Caco-2 (cell line): ENCODE measurements around the gene CYTIP. TPM values are rescaled to one million over a fixed set of nuclear protein-coding genes. Genes with fewer than 3 reads are reported as not detected.

ENCODE experiments used
- BruUV-seq: library from RNA; stranded (reverse); fragments of 400-500 nt; replicated peaks from 2 replicates; lab custom pipeline; 2021; lab: Mats Ljungman, UMichigan
- CTCF ChIA-PET: fragments of 300-600 bp; sonication (Branson Sonifier 250); formaldehyde crosslinking; loops from one replicate; lab custom pipeline; 2022; ENCODE audit warnings: antibody characterized with exemption; lab: Charles Lee
- POLR2A ChIA-PET: fragments of 300-600 bp; sonication (Branson Sonifier 250); formaldehyde crosslinking; loops from one replicate; lab custom pipeline; 2022; ENCODE audit warnings: antibody characterized with exemption; lab: Charles Lee
- DNase-seq, 2 experiments: peaks; one replicate each; pipeline versions ENCODE4 v3.0.0 to v3.0.0-alpha.2; 2020 to 2022
- H3K27me3 ChIP-seq: replicated peaks from 2 replicates; pipeline ENCODE4 v1.6.0; 2011; ENCODE audit warnings: low read length; ENCODE audit not compliant: control insufficient read depth, insufficient read depth
- H3K36me3 ChIP-seq: 2 replicates; pipeline ENCODE4 v1.5.1; 2011; ENCODE audit warnings: low read length; ENCODE audit not compliant: control insufficient read depth, insufficient read depth
- H3K4me1 ChIP-seq: fragments of 250-450 bp; sonication (Bioruptor Pico); 2 replicates; pipeline ENCODE4 v1.5.1; 2020; ENCODE audit warnings: mild to moderate bottlenecking
- H3K4me3 ChIP-seq: 2 replicates; pipeline ENCODE4 v1.5.1; 2011; ENCODE audit warnings: low read depth, mild to moderate bottlenecking, control low read depth, low read length
- H3K9me3 ChIP-seq: fragments of 250-450 bp; sonication (Bioruptor Pico); 2 replicates; pipeline ENCODE4 v1.5.1; 2020; ENCODE audit warnings: mild to moderate bottlenecking, moderate library complexity
- H3K27ac Mint-ChIP-seq: one replicate; pipeline ENCODE4 v1.8.0; 2022; ENCODE audit warnings: mixed read lengths; ENCODE audit not compliant: unreplicated experiment
- H3K27me3 Mint-ChIP-seq: one replicate; pipeline ENCODE4 v1.8.0; 2022; ENCODE audit warnings: mixed read lengths; ENCODE audit not compliant: insufficient read depth, unreplicated experiment
- H3K36me3 Mint-ChIP-seq: one replicate; pipeline ENCODE4 v1.8.0; 2022; ENCODE audit warnings: mild to moderate bottlenecking, mixed read lengths; ENCODE audit not compliant: insufficient read depth, unreplicated experiment
- H3K4me1 Mint-ChIP-seq: one replicate; pipeline ENCODE4 v1.8.0; 2022; ENCODE audit warnings: low read depth, mixed read lengths; ENCODE audit not compliant: unreplicated experiment
- H3K4me3 Mint-ChIP-seq: one replicate; pipeline ENCODE4 v1.8.0; 2022; ENCODE audit warnings: mild to moderate bottlenecking, moderate library complexity, mixed read lengths; ENCODE audit not compliant: unreplicated experiment
- H3K9me3 Mint-ChIP-seq: one replicate; pipeline ENCODE4 v1.8.0; 2022; ENCODE audit warnings: mixed read lengths; ENCODE audit not compliant: unreplicated experiment
- intact Hi-C: fragments of 100-400 bp; cut with micrococcal nuclease; formaldehyde crosslinking; loops from one replicate; pipeline ENCODE4 v1.10.0; 2022; ENCODE audit not compliant: unreplicated experiment
- total RNA-seq: library from RNA; stranded (reverse); gene quantifications from 2 replicates; pipeline ENCODE4 v1.2.3, GENCODE V29; 2022
- TF ChIP-seq, protein P1 (sequence below), 2 experiments: fragments of 200-600 bp in 1 of 2; IDR thresholded peaks; 1 replicate in 1 of 2; 2 replicates in 1 of 2; pipeline versions ENCODE4 v1.5.1 to v1.8.0; 2011 to 2022; ENCODE audit warnings: antibody characterized with exemption in 1 of 2, control low read depth in 1 of 2, inconsistent platforms in 1 of 2, low read depth in 1 of 2, low read length in 1 of 2, mild to moderate bottlenecking in 1 of 2, moderate library complexity in 1 of 2; ENCODE audit not compliant: insufficient read depth in 1 of 2, severe bottlenecking in 1 of 2, unreplicated experiment in 1 of 2

CYTIP gene
- total RNA-seq, 1 experiment from 2014 or later = 1.1 TPM

DNA sequence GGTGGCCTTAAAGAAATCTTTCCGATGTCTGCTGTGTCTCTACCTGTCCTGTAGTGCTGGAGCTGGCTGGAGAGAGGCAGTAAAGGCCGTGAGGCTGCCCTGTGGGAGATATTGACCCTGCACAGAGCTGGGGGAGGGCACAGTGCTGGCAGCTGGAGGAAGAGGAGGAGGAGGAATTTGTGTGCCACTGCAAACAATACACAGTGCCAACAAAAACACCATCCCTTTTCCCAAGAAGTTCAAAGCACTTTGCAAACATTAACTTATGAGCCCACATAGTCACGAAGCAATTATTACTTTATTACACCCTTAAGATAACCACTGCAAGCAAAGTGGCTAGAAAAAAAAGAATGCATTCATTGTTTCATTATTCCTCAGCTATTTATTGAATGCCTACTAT is 45.0 kb upstream of the CYTIP start:
- no peaks in the 10 kb centered on the region for H3K27me3 Mint-ChIP-seq
- H3K4me3 Mint-ChIP-seq = no peak overlapping the region
- no peaks in the 10 kb centered on the region for H3K9me3 Mint-ChIP-seq
- intact Hi-C loops = no loop called here
- peak; percentile 4 to 42 for DNase-seq
- H3K36me3 Mint-ChIP-seq = no peaks in the 10 kb centered on the region
- no peak overlapping the region for H3K27ac Mint-ChIP-seq
- H3K9me3 ChIP-seq = no peaks in the 10 kb centered on the region
- no peaks in the 10 kb centered on the region for H3K27me3 ChIP-seq
- ChIA-PET POLR2A (no interaction called here), CTCF (interaction anchor here (1.2 kb wide), 2 partner anchors 161 to 186 kb away, joined by 4 to 5 read pairs; no protein-coding TSS in a partner anchor)
- H3K36me3 ChIP-seq = no peaks in the 10 kb centered on the region
- H3K4me3 ChIP-seq = no peak overlapping the region
- H3K4me1 Mint-ChIP-seq = peaks cover 8% of the 10 kb centered on the region
- TF ChIP-seq, protein P1, sequence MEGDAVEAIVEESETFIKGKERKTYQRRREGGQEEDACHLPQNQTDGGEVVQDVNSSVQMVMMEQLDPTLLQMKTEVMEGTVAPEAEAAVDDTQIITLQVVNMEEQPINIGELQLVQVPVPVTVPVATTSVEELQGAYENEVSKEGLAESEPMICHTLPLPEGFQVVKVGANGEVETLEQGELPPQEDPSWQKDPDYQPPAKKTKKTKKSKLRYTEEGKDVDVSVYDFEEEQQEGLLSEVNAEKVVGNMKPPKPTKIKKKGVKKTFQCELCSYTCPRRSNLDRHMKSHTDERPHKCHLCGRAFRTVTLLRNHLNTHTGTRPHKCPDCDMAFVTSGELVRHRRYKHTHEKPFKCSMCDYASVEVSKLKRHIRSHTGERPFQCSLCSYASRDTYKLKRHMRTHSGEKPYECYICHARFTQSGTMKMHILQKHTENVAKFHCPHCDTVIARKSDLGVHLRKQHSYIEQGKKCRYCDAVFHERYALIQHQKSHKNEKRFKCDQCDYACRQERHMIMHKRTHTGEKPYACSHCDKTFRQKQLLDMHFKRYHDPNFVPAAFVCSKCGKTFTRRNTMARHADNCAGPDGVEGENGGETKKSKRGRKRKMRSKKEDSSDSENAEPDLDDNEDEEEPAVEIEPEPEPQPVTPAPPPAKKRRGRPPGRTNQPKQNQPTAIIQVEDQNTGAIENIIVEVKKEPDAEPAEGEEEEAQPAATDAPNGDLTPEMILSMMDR (IDR thresholded peaks at IDR 0.05; ENCODE audit: insufficient read depth in 1 of 2, low read depth in 1 of 2, low read length in 1 of 2, severe bottlenecking in 1 of 2, unreplicated experiment in 1 of 2) = no peak
- H3K4me1 ChIP-seq = peaks cover 12% of the 10 kb centered on the region; the same call in 1 of the 2 replicates
- no TSS peak for BruUV-seq

DNA sequence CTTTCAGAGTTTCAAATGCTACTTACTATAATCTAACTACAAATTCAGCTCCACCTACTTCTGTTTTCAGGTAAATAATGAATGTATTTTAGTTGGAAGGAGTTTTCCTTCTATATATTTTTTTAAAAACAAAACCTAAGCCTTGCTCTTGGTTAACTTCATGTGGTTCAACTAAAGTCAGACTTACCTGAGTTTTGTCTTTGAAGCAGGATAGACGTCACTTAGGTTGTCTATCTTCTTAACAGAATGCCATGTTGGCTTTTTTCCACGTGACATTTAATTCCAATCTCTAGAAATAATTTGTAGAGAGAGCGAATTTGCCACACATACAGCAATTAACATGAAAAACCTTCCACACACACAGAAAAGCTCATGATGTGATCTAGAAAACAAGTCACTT is 43.9 kb upstream of the CYTIP start:
- no peaks in the 10 kb centered on the region for H3K27me3 ChIP-seq
- H3K4me3 ChIP-seq = no peak overlapping the region
- intact Hi-C loops = no loop called here
- H3K4me1 Mint-ChIP-seq = peaks cover 8% of the 10 kb centered on the region
- H3K9me3 ChIP-seq = no peaks in the 10 kb centered on the region
- no peak for DNase-seq
- peaks cover 12% of the 10 kb centered on the region; the same call in 1 of the 2 replicates for H3K4me1 ChIP-seq
- H3K9me3 Mint-ChIP-seq = no peaks in the 10 kb centered on the region
- no peaks in the 10 kb centered on the region for H3K36me3 ChIP-seq
- no peaks in the 10 kb centered on the region for H3K36me3 Mint-ChIP-seq
- no peaks in the 10 kb centered on the region for H3K27me3 Mint-ChIP-seq
- no peak overlapping the region for H3K4me3 Mint-ChIP-seq
- H3K27ac Mint-ChIP-seq = no peak overlapping the region
- no TSS peak for BruUV-seq
- TF ChIP-seq, protein P1 (IDR thresholded peaks at IDR 0.05; ENCODE audit: insufficient read depth in 1 of 2, low read depth in 1 of 2, low read length in 1 of 2, severe bottlenecking in 1 of 2, unreplicated experiment in 1 of 2) = no peak
- CTCF ChIA-PET = no interaction called here
- POLR2A ChIA-PET = no interaction called here

DNA sequence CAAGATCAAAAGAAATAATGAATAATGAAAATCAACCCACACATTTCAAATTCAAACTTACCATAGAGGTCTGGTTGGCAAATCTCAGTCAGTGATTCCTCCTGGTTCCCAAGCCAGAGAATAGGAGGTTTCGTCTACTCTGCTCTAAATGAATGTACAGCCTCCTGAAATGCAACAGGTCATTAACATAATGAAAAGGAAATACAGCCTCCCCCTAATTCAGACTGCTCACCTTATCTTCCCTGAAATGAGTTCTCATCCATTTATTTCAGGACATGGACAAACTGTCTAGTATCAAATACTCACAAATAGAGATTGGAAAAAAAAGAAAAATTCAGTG is 43.4 kb upstream of the CYTIP start:
- H3K27ac Mint-ChIP-seq = no peak overlapping the region
- no peak for DNase-seq
- ChIA-PET POLR2A (no interaction called here), CTCF (no interaction called here)
- H3K9me3 Mint-ChIP-seq = no peaks in the 10 kb centered on the region
- H3K36me3 ChIP-seq = no peaks in the 10 kb centered on the region
- TF ChIP-seq, protein P1 (IDR thresholded peaks at IDR 0.05; ENCODE audit: insufficient read depth in 1 of 2, low read depth in 1 of 2, low read length in 1 of 2, severe bottlenecking in 1 of 2, unreplicated experiment in 1 of 2) = no peak
- H3K9me3 ChIP-seq = no peaks in the 10 kb centered on the region
- H3K4me1 Mint-ChIP-seq = peaks cover 8% of the 10 kb centered on the region
- H3K27me3 Mint-ChIP-seq = no peaks in the 10 kb centered on the region
- H3K36me3 Mint-ChIP-seq = no peaks in the 10 kb centered on the region
- BruUV-seq = no TSS peak
- no peaks in the 10 kb centered on the region for H3K27me3 ChIP-seq
- H3K4me1 ChIP-seq = peaks cover 12% of the 10 kb centered on the region; the same call in 1 of the 2 replicates
- no peak overlapping the region for H3K4me3 ChIP-seq
- intact Hi-C loops = no loop called here
- H3K4me3 Mint-ChIP-seq = no peak overlapping the region
